Ovary (tissue), 3 donors: ENCODE results near the gene HAND2.

ENCODE experiments used
- CTCF ChIP-seq, 3 donors: fragments of 450-650 bp in 2 of 3; fragments of 200-600 bp in 1 of 3; IDR thresholded peaks; one replicate each; pipeline versions ENCODE4 v1.5.1 to v1.8.0; 2016 to 2022; ENCODE audit warnings: antibody characterized with exemption in 3 of 3, mild to moderate bottlenecking in 1 of 3
- POLR2A ChIP-seq: fragments of 450-650 bp; IDR thresholded peaks from one replicate; pipeline ENCODE4 v1.6.1; 2017; ENCODE audit warnings: antibody characterized with exemption, mild to moderate bottlenecking, moderate library complexity
- donor health status: DM: no; HTN: no; CAD: no.

- TF ChIP-seq CTCF (IDR thresholded peaks at IDR 0.05) (no peak), POLR2A (no peak)
These were observed 15.4 kb upstream of the HAND2 start for GRCh38 chr4:173545440-173545839.
